Measurements from ENCODE around the gene SLC25A38. TPM values are rescaled to one million over a fixed set of nuclear protein-coding genes. Genes with fewer than 3 reads are reported as not detected.

The SLC25A38 gene
- total RNA-seq, 1 donor from 2014 or later: 28.4 TPM

- Histone ChIP-seq H3K36me3 (peaks cover 61% of the 10 kb centered on the region), H3K27me3 (ENCODE audit: low read depth) (no peaks in the 10 kb centered on the region), H3K9me3 (no peaks in the 10 kb centered on the region), H3K4me3 (no peak overlapping the region), H3K4me1 (peaks cover 32% of the 10 kb centered on the region), H3K27ac (no peak overlapping the region)
- no peak for TF ChIP-seq CTCF (IDR thresholded peaks at IDR 0.05)
- ATAC-seq (no peak), DNase-seq (no peak)
- intact Hi-C loops (cut with DNase I): no loop called here
These were observed 25.6 kb downstream of the SLC25A38 start for GRCh38 chr3:39408493-39409372.

- intact Hi-C loops (cut with DNase I): no loop called here
- DNase-seq: no peak
- Histone ChIP-seq H3K36me3 (peaks cover 68% of the 10 kb centered on the region), H3K9me3 (no peaks in the 10 kb centered on the region), H3K4me1 (peaks cover 32% of the 10 kb centered on the region), H3K27me3 (ENCODE audit: low read depth) (no peaks in the 10 kb centered on the region), H3K4me3 (no peak overlapping the region), H3K27ac (no peak overlapping the region)
- no peak for TF ChIP-seq CTCF (IDR thresholded peaks at IDR 0.05)
- ATAC-seq: no peak
These were observed 26.5 kb downstream of the SLC25A38 start for GRCh38 chr3:39409514-39410136.

DNA sequence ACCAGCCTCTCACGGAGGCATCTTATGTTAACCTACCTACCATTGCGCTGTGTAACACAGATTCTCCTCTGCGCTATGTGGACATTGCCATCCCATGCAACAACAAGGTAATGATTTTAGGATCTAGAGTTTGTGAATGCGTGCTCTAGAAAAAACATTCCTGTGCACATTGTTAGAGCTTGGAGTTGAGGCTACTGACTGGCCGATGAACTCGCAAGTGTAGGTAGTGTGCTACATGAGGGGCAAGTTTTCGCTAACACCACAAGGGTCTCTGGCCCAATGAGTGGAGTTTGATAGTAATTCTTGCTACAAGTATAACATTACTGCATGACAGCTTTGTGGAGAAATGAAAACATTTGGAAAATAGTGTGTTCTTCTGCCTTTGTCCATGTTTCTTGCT, 27.7 kb downstream of the SLC25A38 start:
- Histone ChIP-seq H3K27me3 (ENCODE audit: low read depth) (no peaks in the 10 kb centered on the region), H3K36me3 (peaks cover 68% of the 10 kb centered on the region), H3K9me3 (no peaks in the 10 kb centered on the region), H3K4me3 (no peak overlapping the region), H3K27ac (no peak overlapping the region), H3K4me1 (peaks cover 32% of the 10 kb centered on the region)
- no peak for TF ChIP-seq CTCF (IDR thresholded peaks at IDR 0.05)
- intact Hi-C loops (cut with DNase I): no loop called here
- DNase-seq (no peak), ATAC-seq (no peak)

DNA sequence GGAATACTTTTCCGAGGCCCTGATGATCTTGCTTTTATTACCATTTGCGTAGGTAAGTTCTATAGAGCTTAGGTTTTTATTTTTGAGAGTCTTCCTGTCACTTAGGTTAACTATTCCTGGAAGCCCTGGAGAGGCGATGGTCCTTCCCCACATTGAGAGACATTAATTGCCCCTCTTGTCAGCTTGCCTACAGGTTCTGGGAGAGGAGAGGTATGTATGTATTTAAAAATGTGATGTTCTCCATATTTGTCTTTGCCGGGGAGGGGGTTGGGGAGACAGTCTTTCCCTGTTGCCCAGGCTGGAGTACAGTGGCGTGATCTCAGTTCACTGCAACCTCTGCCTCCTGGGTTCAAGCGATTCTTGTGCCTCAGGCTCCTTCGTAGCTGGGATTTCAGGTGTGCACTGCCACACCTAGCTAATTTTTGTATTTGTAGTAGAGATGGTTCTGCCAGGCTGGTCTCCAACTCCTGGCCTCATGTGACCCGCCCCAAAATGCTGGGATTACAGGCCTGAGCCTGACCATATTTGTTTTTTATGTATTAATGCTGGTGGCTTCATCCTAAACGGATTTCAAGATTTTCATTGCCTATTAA, 29.6 kb downstream of the SLC25A38 start:
- DNase-seq (no peak), ATAC-seq (no peak)
- Histone ChIP-seq H3K4me3 (no peak overlapping the region), H3K27me3 (ENCODE audit: low read depth) (no peaks in the 10 kb centered on the region), H3K4me1 (peaks cover 26% of the 10 kb centered on the region), H3K27ac (no peak overlapping the region), H3K36me3 (peaks cover 67% of the 10 kb centered on the region), H3K9me3 (no peaks in the 10 kb centered on the region)
- no peak for TF ChIP-seq CTCF (IDR thresholded peaks at IDR 0.05)
- intact Hi-C loops (cut with DNase I): no loop called here

- H3K36me3 ChIP-seq: peaks cover 56% of the 10 kb centered on the region
- no peak for ATAC-seq
- H3K27ac ChIP-seq: no peak overlapping the region
These were observed 30.7 kb downstream of the SLC25A38 start for GRCh38 chr3:39413691-39414420.

More at GRCh38 chr3:39413691-39414420, 30.7 kb downstream of the SLC25A38 start:
- Histone ChIP-seq H3K27me3 (ENCODE audit: low read depth) (no peaks in the 10 kb centered on the region), H3K4me1 (peaks cover 15% of the 10 kb centered on the region), H3K9me3 (no peaks in the 10 kb centered on the region), H3K4me3 (no peak overlapping the region)
- intact Hi-C loops (cut with DNase I): no loop called here
- DNase-seq: no peak
- TF ChIP-seq CTCF (IDR thresholded peaks at IDR 0.05): no peak

All from lower lobe of right lung (tissue), 2 donors.